Ascending aorta (tissue), 2 donors: Measurements from ENCODE around the gene KY. TPM values are rescaled to one million over a fixed set of nuclear protein-coding genes. Genes with fewer than 3 reads are reported as not detected.

Experiments used
- DNase-seq, 2 donors: peaks; one replicate each; pipeline ENCODE4 v3.0.0-alpha.2; 2019; ENCODE audit warnings: low spot score in 2 of 2
- H3K27ac ChIP-seq, 2 donors: fragments of 200-600 bp; sonication (generic); one replicate each; pipeline ENCODE4 v1.5.1; 2016 to 2017; ENCODE audit warnings: mild to moderate bottlenecking in 1 of 2
- H3K27me3 ChIP-seq: fragments of 200-600 bp; sonication (generic); one replicate; pipeline ENCODE4 v1.5.1; 2017
- H3K36me3 ChIP-seq, 2 donors: fragments of 200-600 bp; sonication (generic); one replicate each; pipeline ENCODE4 v1.5.1; 2016
- H3K4me1 ChIP-seq, 2 donors: fragments of 200-600 bp; sonication (generic); one replicate each; pipeline ENCODE4 v1.5.1; 2016 to 2017; ENCODE audit warnings: mild to moderate bottlenecking in 1 of 2
- H3K4me3 ChIP-seq, 2 donors: fragments of 200-600 bp; sonication (generic); one replicate each; pipeline ENCODE4 v1.5.1; 2016 to 2017; ENCODE audit warnings: mild to moderate bottlenecking in 1 of 2
- H3K9me3 ChIP-seq, 2 donors: fragments of 200-600 bp; sonication (generic); one replicate each; pipeline ENCODE4 v1.5.1; 2016
- intact Hi-C: fragments of 100-400 bp; cut with DNase I; formaldehyde crosslinking; loops from one replicate; pipeline ENCODE4 v1.15.1; 2023
- total RNA-seq: library from RNA; depleted of rRNA; stranded (reverse); fragments of >200 nt; gene quantifications from one replicate; pipeline ENCODE4 v1.1.0, GENCODE V29; 2016
- TF ChIP-seq, protein P1 (sequence below), 3 experiments: fragments of 200-600 bp in 2 of 3; fragments of 450-650 bp in 1 of 3; sonication (generic) in 2 of 3; IDR thresholded peaks; one replicate each; pipeline ENCODE4 v1.5.1; 2016 to 2019; ENCODE audit warnings: antibody characterized with exemption in 3 of 3, mild to moderate bottlenecking in 1 of 3, moderate library complexity in 1 of 3

Gene KY
- total RNA-seq, 1 donor from 2014 or later, result 0.43 TPM

- no peak for DNase-seq
- Histone ChIP-seq H3K27ac (no peak overlapping the region), H3K4me1 (no peaks in the 10 kb centered on the region), H3K4me3 (no peak overlapping the region), H3K9me3 (no peaks in the 10 kb centered on the region), H3K27me3 (no peaks in the 10 kb centered on the region), H3K36me3 (no peaks in the 10 kb centered on the region)
- TF ChIP-seq, protein P1, sequence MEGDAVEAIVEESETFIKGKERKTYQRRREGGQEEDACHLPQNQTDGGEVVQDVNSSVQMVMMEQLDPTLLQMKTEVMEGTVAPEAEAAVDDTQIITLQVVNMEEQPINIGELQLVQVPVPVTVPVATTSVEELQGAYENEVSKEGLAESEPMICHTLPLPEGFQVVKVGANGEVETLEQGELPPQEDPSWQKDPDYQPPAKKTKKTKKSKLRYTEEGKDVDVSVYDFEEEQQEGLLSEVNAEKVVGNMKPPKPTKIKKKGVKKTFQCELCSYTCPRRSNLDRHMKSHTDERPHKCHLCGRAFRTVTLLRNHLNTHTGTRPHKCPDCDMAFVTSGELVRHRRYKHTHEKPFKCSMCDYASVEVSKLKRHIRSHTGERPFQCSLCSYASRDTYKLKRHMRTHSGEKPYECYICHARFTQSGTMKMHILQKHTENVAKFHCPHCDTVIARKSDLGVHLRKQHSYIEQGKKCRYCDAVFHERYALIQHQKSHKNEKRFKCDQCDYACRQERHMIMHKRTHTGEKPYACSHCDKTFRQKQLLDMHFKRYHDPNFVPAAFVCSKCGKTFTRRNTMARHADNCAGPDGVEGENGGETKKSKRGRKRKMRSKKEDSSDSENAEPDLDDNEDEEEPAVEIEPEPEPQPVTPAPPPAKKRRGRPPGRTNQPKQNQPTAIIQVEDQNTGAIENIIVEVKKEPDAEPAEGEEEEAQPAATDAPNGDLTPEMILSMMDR (IDR thresholded peaks at IDR 0.05), result no peak
- intact Hi-C loops, result no loop called here
These were observed 45.3 kb upstream of the KY start for GRCh38 chr3:134696155-134696554.

DNA sequence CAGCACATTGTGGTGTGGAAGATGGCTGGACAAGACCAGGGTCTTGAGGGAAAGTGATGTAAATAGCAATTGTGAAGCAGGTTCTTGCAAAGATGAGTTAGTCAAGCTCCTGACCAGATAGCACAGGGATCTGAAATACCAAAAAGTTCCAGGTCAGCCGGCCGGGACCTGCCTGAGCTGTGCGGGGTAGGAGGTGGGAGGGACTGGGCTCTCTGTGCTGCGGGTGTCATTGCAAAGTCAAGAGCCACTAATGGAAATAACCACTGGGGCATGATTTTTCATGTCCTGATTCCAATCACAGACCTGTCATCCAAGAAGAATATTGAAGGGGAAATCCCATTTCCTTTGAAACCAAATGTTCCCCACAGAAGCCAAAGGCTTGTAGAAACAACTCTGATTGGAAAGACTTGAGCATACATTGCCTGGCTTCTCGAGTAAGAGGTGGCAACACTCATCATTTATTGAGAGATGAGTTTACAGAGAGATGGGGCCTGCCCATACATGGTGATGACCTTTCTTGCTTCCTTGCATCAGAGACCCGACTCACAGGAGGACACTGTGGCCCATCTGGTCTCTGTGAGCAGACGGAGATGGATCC, 44.2 kb upstream of the KY start:
- Histone ChIP-seq H3K27me3 (no peaks in the 10 kb centered on the region), H3K4me3 (no peak overlapping the region), H3K9me3 (no peaks in the 10 kb centered on the region), H3K4me1 (no peaks in the 10 kb centered on the region), H3K27ac (no peak overlapping the region), H3K36me3 (no peaks in the 10 kb centered on the region)
- no peak for DNase-seq
- TF ChIP-seq, protein P1 (IDR thresholded peaks at IDR 0.05), result no peak
- intact Hi-C loops, result no loop called here

DNA sequence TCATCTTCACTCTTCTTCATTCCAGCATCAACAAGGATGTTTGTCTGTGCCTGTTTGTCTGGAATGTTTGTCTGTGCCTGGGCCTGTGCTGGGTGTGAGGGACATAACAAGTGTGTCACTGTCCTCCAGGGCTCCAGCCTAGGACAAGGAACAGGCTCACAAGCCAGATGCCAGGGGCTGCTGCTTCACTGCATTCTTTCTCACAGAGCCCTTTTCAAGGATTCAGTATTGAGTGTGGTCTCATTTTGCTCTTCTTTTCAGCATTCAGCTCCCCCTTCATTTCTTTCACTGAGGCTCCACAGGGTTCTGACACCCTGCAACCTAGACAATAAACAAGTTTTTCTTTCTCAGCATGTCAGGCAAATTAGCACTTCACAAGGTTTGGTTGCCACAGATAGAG, 43.6 kb upstream of the KY start:
- Histone ChIP-seq H3K27ac (no peak overlapping the region), H3K4me1 (no peaks in the 10 kb centered on the region), H3K36me3 (no peaks in the 10 kb centered on the region), H3K4me3 (no peak overlapping the region), H3K27me3 (no peaks in the 10 kb centered on the region), H3K9me3 (no peaks in the 10 kb centered on the region)
- DNase-seq, result no peak
- intact Hi-C loops, result no loop called here
- TF ChIP-seq, protein P1 (IDR thresholded peaks at IDR 0.05), result no peak

GRCh38 chr3:134693804-134694203, 43.0 kb upstream of the KY start:
- Histone ChIP-seq H3K27ac (no peak overlapping the region), H3K4me1 (no peaks in the 10 kb centered on the region), H3K27me3 (no peaks in the 10 kb centered on the region), H3K36me3 (no peaks in the 10 kb centered on the region), H3K4me3 (no peak overlapping the region), H3K9me3 (no peaks in the 10 kb centered on the region)
- no peak for DNase-seq
- TF ChIP-seq, protein P1 (IDR thresholded peaks at IDR 0.05), result no peak
- intact Hi-C loops, result no loop called here

- Histone ChIP-seq H3K4me1 (no peaks in the 10 kb centered on the region), H3K4me3 (no peak overlapping the region), H3K27me3 (no peaks in the 10 kb centered on the region), H3K9me3 (no peaks in the 10 kb centered on the region), H3K36me3 (no peaks in the 10 kb centered on the region), H3K27ac (no peak overlapping the region)
- TF ChIP-seq, protein P1 (IDR thresholded peaks at IDR 0.05), result no peak
- DNase-seq, result no peak
- intact Hi-C loops, result no loop called here
These were observed 42.4 kb upstream of the KY start for GRCh38 chr3:134693226-134693625.

DNA sequence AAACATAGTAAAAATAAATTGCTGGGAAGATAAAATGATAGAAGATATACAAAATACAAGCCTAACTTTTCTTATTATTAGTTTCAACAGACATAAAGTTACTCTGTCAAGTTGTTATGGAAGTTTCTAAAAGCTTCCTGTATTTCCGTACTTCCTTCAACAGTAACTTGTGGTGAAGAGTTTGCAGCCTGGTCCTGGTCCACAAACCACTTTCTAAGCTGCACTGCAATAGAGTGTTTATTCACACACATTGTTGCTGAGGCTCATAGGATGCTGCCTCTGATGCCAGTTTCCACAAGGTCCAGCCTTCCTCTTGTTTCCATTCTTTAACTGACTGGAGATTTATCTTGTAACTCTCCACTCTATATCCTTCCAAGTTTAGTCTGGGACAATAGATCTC, 39.4 kb upstream of the KY start:
- Histone ChIP-seq H3K27ac (no peak overlapping the region), H3K36me3 (no peaks in the 10 kb centered on the region), H3K4me3 (no peak overlapping the region), H3K4me1 (no peaks in the 10 kb centered on the region), H3K27me3 (no peaks in the 10 kb centered on the region), H3K9me3 (no peaks in the 10 kb centered on the region)
- TF ChIP-seq, protein P1 (IDR thresholded peaks at IDR 0.05), result no peak
- no peak for DNase-seq
- intact Hi-C loops, result no loop called here
